ENCODE results near the gene ALPG.
"Not testable (repeated sequence)": the region's sequence is repeated elsewhere in the genome, so short reads cannot be mapped to it uniquely, and the experiment has no call there.

Gene ALPG

DNA sequence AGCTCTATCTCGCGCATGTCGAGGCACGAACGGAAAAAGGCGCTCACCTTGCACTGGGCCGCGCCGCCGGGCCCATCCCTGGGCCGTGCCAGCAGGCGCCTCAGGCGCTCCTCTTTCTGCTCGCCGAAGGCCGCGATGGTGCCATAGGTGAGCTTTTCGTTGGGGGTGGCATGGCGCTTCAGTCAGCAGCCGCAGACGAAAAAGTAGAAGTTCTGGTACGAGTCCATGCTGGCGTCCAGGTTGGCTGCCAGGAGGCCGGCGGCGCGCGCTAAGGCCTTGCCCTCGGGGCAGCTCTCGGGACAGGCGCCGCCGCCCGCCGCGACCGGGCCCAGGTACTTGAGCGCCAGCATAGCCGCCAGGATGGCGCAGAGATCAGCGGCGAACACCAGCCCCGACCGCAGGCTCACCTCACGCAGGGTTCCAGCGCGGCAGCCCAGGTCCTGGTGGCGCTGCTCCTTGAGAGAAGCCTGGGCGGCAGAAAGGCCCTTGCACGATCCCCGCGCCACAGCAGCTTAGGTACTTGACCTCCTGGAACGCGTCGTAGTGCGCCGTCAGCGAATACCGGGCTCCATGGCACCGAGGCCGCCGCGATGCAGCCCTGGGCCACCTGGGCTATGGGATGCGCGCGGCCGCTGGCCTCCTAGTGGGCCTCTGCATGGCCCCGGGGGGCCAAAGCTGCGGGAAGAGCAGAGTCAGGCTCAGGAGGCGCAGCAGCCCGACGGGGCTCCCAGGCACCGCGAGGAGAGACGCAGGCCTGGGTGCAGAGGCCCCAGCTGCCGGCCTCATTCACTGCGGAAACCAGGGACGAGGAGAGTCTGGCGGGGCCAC is 12.8 kb downstream of the ALPG start:
- TF ChIP-seq, protein P1, sequence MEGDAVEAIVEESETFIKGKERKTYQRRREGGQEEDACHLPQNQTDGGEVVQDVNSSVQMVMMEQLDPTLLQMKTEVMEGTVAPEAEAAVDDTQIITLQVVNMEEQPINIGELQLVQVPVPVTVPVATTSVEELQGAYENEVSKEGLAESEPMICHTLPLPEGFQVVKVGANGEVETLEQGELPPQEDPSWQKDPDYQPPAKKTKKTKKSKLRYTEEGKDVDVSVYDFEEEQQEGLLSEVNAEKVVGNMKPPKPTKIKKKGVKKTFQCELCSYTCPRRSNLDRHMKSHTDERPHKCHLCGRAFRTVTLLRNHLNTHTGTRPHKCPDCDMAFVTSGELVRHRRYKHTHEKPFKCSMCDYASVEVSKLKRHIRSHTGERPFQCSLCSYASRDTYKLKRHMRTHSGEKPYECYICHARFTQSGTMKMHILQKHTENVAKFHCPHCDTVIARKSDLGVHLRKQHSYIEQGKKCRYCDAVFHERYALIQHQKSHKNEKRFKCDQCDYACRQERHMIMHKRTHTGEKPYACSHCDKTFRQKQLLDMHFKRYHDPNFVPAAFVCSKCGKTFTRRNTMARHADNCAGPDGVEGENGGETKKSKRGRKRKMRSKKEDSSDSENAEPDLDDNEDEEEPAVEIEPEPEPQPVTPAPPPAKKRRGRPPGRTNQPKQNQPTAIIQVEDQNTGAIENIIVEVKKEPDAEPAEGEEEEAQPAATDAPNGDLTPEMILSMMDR (IDR thresholded peaks at IDR 0.05; ENCODE audit: insufficient read depth, low read depth, low read length, missing control alignments), result no peak
- H3K4me3 ChIP-seq (ENCODE audit: low read length), result no peak overlapping the region
- DNase-seq (ENCODE audit: low read depth), result peak; percentile 14

DNA sequence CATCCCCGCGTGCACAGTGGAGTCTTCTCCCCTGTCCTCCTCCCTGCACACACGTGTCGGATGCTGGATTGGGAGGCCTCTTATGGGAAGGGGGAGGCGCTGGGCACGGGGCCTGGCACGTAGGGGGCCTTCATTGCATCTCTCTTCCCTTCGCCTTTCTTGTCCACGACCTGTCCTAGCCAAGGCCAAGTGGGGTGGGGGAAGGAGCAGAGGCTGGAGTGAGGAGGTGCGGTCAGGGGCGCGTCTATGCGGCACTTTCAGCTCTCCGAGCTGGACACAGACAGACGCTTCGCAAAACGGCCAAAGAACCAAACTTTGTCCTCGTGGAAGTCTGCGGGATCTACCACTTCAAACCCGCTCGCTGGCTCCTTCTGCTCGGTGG is 13.4 kb downstream of the ALPG start:
- TF ChIP-seq, protein P1 (IDR thresholded peaks at IDR 0.05; ENCODE audit: insufficient read depth, low read depth, low read length, missing control alignments), result no peak
- no peak for DNase-seq (ENCODE audit: low read depth)
- H3K4me3 ChIP-seq (ENCODE audit: low read length), result no peak overlapping the region

DNA sequence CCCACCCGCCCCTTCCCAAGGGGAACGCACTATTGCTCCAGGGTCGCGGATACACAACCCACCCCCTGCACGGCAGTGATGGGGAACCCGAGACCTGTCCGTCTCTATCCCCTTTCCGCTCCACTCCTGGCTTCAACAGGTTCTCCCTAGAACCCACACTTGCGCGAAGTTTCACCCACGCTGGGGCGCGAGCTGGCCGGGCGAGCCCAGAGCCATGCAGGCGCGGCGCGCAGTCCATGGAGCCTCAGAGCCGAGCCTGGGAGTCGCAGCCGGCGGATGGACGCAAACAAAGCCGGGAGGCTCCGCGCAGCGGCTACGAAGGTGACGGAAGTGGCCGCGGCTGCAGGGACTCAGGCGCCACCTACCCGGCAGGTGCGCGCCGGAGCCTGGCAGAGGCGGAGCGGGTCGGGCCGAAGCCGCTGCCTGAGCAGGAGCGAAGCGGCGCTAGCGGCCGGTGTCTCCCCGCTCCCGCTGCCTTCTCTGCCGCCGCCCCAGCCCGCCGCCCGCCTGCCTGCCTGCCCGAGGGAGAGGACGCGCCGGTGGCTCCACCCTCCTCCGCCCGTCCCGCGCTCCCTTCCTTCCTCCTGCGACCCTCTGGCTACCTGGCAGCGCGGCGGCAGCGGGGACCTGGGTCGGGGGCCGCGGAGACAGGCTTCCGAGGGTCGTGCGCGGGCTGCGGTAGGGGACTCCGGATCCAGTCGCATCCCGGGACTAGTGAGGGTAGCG is 14.0 kb downstream of the ALPG start:
- no peak overlapping the region for H3K4me3 ChIP-seq (ENCODE audit: low read length)
- peak; percentile 35 for DNase-seq (ENCODE audit: low read depth)

DNA sequence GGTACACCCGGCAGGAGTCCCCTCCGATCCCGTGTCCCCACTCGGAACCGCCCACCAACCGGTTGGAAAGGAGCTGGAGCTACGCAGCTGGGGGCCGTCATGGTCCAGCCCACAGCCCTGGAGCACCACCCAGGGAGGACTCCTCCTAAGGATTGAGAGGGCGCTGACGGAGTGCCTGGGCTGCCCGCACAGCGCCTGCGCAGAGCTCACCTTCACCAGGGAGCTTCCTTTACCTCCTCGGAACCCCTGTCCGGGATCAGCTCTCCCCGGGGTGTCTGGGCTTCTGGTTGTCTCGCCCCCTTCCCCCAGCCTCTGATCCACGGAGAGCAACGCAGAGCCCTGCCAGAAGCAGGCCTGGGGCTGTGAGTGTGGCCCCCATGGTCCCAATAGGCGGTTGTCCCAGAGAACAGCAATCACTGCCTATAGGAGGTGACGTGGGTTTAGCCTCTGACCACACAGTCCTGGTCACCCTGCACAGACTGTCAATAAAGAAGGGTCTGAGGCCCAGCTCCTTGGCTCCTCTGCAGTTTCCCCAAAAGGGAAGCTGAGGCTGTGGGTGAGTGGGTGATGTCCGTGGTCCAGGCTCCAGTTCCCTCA is 14.6 kb downstream of the ALPG start:
- H3K4me3 ChIP-seq (ENCODE audit: low read length), result no peak overlapping the region
- TF ChIP-seq, protein P1 (IDR thresholded peaks at IDR 0.05; ENCODE audit: insufficient read depth, low read depth, low read length, missing control alignments), result no peak
- no peak for DNase-seq (ENCODE audit: low read depth)

More for the DNA sequence above, 14.0 kb downstream of the ALPG start:
- TF ChIP-seq, protein P1 (IDR thresholded peaks at IDR 0.05; ENCODE audit: insufficient read depth, low read depth, low read length, missing control alignments), result no peak

DNA sequence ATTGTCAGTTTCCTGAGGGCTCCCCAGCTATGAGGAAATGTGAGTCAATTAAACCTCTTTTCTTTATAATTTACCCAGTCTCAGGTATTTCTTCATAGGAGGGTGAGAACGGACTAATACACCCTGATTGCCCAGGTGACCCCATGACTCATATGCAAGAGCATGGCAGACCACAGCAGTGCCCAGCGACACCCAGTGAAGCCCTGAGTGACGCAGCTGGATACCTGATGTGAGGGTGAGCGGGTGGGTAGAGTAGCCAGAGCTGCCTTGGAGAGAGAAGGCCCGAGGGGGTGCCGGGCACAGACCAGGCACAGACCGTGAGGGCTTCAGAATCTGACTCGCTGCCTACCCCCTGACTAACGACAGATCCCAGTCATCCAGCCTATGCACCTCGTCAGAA is 15.4 kb downstream of the ALPG start:
- DNase-seq (ENCODE audit: low read depth), result no peak
- H3K4me3 ChIP-seq (ENCODE audit: low read length), result no peak overlapping the region
- TF ChIP-seq, protein P1 (IDR thresholded peaks at IDR 0.05; ENCODE audit: insufficient read depth, low read depth, low read length, missing control alignments), result no peak

DNA sequence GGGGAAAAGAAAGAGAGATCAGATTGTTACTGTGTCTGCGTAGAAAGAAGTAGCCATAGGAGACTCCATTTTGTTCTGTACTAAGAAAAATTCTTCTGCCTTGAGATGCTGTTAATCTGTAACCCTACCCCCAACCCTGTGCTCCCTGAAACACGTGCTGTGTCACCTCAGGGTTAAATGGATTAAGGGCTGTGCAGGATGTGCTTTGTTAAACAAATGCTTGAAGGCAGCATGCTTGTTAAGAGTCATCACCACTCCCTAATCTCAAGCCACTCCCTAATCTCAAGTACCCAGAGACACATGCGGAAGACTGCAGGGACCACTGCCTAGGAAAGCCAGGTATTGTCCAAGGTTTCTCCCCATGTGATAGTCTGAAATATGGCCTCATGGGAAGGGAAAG is 16.4 kb downstream of the ALPG start:
- not testable (repeated sequence) for H3K4me3 ChIP-seq (ENCODE audit: low read length); DNase-seq (ENCODE audit: low read depth)

DNA sequence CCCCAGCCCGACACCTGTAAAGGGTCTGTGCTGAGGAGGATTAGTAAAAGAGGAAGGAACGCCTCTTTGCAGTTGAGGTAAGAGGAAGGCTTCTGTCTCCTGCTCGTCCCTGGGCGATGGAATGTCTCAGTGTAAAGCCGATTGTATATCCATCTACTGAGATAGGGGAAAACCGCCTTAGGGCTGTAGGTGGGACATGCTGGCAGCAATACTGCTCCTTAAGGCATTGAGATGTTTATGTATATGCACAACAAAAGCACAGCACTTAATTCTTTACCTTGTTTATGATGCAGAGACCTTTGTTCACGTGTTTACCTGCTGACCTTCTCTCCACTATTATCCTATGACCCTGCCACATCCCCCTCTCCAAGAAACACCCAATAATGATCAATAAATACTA is 16.8 kb downstream of the ALPG start:
- not testable (repeated sequence) for H3K4me3 ChIP-seq (ENCODE audit: low read length); DNase-seq (ENCODE audit: low read depth)

Data from epithelial cell of esophagus (primary cell).